ENCODE results near the gene SLC22A16.

SLC22A16 gene

GRCh38 chr6:110439356-110439755 lies 37.1 kb downstream of the SLC22A16 start:
- no peak for TF ChIP-seq CTCF (IDR thresholded peaks at IDR 0.05)

GRCh38 chr6:110434961-110435602 lies 41.3 kb downstream of the SLC22A16 start:
- no peak for TF ChIP-seq CTCF (IDR thresholded peaks at IDR 0.05)

GRCh38 chr6:110432285-110432900 lies 44.0 kb downstream of the SLC22A16 start:
- TF ChIP-seq CTCF (IDR thresholded peaks at IDR 0.05): no peak

- TF ChIP-seq CTCF (IDR thresholded peaks at IDR 0.05): no peak
Observed at GRCh38 chr6:110430741-110431140, 45.7 kb downstream of the SLC22A16 start.

GRCh38 chr6:110430236-110430635 lies 46.2 kb downstream of the SLC22A16 start:
- TF ChIP-seq CTCF (IDR thresholded peaks at IDR 0.05): no peak

GRCh38 chr6:110428153-110428552 lies 48.3 kb downstream of the SLC22A16 start:
- TF ChIP-seq CTCF (IDR thresholded peaks at IDR 0.05): no peak

GRCh38 chr6:110425816-110426215 lies 50.6 kb downstream of the SLC22A16 start:
- no peak for TF ChIP-seq CTCF (IDR thresholded peaks at IDR 0.05)

Data from LNCAP (cell line).